A172 (cell line): Measurements from ENCODE around the gene WDR81. TPM values are rescaled to one million over a fixed set of nuclear protein-coding genes. Genes with fewer than 3 reads are reported as not detected.

Experiments
- DNase-seq: peaks from one replicate; pipeline ENCODE4 v3.0.0-alpha.2; 2015; ENCODE audit warnings: low spot score
- total RNA-seq: library from RNA; depleted of rRNA; stranded (reverse); fragments of >200 nt; shearing (Covaris generic); gene quantifications from 2 replicates; pipeline ENCODE4 v1.2.3, GENCODE V29; 2014; rRNA removed

The WDR81 gene
- total RNA-seq, 1 experiment from 2014 or later = 22.2 TPM

- peak; percentile 97 for DNase-seq
Measured at GRCh38 chr17:1779571-1780131, 55.1 kb downstream of the WDR81 start.

DNA sequence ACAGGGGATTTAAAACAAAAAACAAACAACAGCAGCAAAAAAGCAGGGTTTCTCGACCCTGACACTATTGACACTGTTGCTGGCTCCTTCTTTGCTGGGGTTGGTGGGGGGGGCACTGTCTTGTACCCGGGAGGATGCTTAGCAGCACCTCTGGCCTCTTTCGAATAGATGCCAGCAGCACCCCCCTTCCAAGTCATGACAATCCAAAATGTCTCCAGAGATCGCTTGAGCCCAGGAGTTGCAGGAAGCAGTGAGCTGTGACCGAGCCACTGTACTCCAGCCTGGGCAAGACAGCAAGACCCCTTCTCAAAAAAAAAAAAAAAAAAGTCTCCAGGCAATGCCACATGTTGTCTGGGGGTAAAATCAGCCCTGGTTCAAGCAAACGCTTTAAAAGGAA is 57.7 kb downstream of the WDR81 start:
- no peak for DNase-seq

DNA sequence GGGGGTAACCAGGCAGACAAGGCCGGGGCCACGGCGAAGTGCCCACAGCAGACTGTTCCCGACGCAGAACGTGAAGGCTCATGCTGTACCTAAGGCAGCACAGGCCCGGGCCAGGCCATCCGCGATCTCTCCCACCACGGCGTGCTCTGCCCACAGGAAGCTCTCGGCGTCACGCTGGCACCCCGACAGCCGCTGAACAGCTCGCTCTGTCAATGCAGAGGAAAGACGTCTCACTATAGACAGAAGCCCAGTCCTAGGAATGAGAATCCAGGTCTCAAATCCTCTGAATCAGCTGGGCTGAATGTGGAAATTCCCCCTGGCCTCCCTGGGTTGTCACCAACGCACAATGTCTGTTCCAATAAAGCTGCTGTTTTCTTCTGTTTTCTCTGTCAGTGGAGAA is 58.8 kb downstream of the WDR81 start:
- DNase-seq = no peak

- peak; percentile 60 for DNase-seq
Measured at GRCh38 chr17:1783834-1784611, 59.5 kb downstream of the WDR81 start.

- no peak for DNase-seq
Measured at GRCh38 chr17:1785930-1786329, 61.4 kb downstream of the WDR81 start.

DNA sequence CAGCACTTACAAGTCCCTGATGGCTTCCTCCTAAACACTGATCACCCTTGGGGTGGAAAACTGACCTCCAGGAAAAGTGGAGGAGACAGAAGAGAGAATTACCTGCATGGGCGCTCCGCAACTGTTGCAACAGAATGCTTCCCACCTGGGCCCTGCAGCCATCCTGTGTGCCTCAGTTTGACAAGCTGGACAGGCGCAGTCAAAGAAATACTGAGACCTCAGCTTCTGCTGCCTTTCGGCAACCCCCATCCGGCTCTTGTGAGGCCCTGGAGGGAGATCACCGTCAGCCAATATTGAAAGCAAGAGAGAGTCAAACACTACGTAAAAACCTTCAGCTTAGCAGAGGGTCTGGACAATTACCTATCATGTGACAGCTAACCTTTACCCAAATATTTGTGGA is 62.2 kb downstream of the WDR81 start:
- DNase-seq = no peak

DNA sequence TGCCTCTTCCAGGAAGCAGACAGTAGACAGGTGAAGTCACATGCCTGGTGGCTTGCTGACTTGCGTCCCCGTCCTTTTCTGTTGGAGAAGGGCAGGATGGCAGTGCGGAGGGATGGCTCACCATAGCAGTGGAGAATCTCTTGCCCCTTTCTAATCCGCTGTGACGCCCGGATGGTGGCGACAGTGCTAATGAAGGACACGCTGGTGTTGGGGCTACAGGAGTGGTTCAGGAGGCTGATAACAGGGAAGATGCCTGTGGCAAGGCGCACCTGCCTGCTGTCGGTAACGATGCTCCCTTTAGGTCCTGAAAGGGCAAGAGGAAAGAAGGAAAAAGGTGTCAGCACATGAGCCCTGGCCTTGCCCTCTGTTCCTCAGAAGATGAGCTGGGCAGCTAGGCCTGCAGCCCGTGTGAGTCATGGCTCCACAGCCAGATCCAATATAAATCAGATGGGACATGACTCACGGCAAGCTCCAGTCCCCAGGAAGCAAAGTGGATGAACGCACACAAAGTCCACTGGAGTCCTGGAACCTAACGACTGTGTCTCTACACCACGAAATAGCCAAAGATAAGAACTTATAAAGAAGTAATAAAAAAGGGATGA is 62.9 kb downstream of the WDR81 start:
- peak; percentile 96 for DNase-seq

Other genes starting within 250 kb of the WDR81 start
- 148 and 155 TPM in 2 replicates for gene MYO1C, start 232.0 kb upstream of the WDR81 start, total RNA-seq
- gene INPP5K, start 208.1 kb upstream of the WDR81 start, total RNA-seq = 36.1 and 40.8 TPM in 2 replicates
- 31.6 and 45.9 TPM in 2 replicates for gene PITPNA, start 161.9 kb upstream of the WDR81 start, total RNA-seq
- 6.5 and 8.0 TPM in 2 replicates for gene SLC43A2, start 95.9 kb upstream of the WDR81 start, total RNA-seq
- gene SCARF1, start 79.0 kb upstream of the WDR81 start, total RNA-seq = 1.0 and 1.1 TPM in 2 replicates
- gene RILP, start 74.8 kb upstream of the WDR81 start, total RNA-seq = 5.6 and 20.3 TPM in 2 replicates
- 77.9 and 90.5 TPM in 2 replicates for gene PRPF8, start 39.8 kb upstream of the WDR81 start, total RNA-seq
- gene TLCD2, start 14.3 kb upstream of the WDR81 start, total RNA-seq = 0.45 and 0.50 TPM in 2 replicates
- gene SERPINF2, start 18.2 kb downstream of the WDR81 start, total RNA-seq = 0.64 and 1.9 TPM in 2 replicates
- gene SERPINF1, start 37.4 kb downstream of the WDR81 start, total RNA-seq = 11.0 and 13.4 TPM in 2 replicates
- gene SMYD4, start 105.2 kb downstream of the WDR81 start, total RNA-seq = 5.1 and 7.7 TPM in 2 replicates
- gene RPA1, start 105.3 kb downstream of the WDR81 start, total RNA-seq = 41.1 and 46.1 TPM in 2 replicates